Heart right ventricle (tissue), 16 donors: ENCODE data around the gene GPR15LG. TPM values are rescaled to one million over a fixed set of nuclear protein-coding genes. Genes with fewer than 3 reads are reported as not detected.
"Not testable (repeated sequence)": the region's sequence is repeated elsewhere in the genome, so short reads cannot be mapped to it uniquely, and the experiment has no call there.

Source experiments
- ATAC-seq, 8 donors: fragments of 200-7000 bp; cut with Tn5 transposase; one replicate each; pipeline ENCODE4 v1.9.1; 2020; ENCODE audit warnings: mild to moderate bottlenecking in 8 of 8, moderate library complexity in 8 of 8, moderate number of reproducible peaks in 1 of 8
- DNase-seq, 2 donors: peaks; one replicate each; pipeline ENCODE4 v3.0.0-alpha.2; 2020
- H3K27ac ChIP-seq, 10 donors: fragments of 200-600 bp; sonication (generic) in 2 of 10; one replicate each; pipeline versions ENCODE4 v1.5.0 to v1.8.0; 2020 to 2022; ENCODE audit warnings: mild to moderate bottlenecking in 3 of 10
- H3K27me3 ChIP-seq, 7 donors: fragments of 200-600 bp; one replicate each; pipeline ENCODE4 v1.8.0; 2021 to 2022; ENCODE audit warnings: mild to moderate bottlenecking in 2 of 7
- H3K36me3 ChIP-seq, 9 donors: fragments of 200-600 bp; sonication (generic) in 1 of 9; one replicate each; pipeline versions ENCODE4 v1.5.0 to v1.8.0; 2020 to 2022; ENCODE audit warnings: mild to moderate bottlenecking in 2 of 9
- H3K4me1 ChIP-seq, 9 donors: fragments of 200-600 bp; sonication (generic) in 1 of 9; one replicate each; pipeline versions ENCODE4 v1.5.0 to v1.8.0; 2020 to 2022; ENCODE audit warnings: mild to moderate bottlenecking in 4 of 9
- H3K4me3 ChIP-seq, 10 donors: fragments of 200-600 bp; sonication (generic) in 2 of 10; one replicate each; pipeline versions ENCODE4 v1.5.0 to v1.8.0; 2020 to 2022; ENCODE audit warnings: mild to moderate bottlenecking in 7 of 10, moderate library complexity in 2 of 10
- H3K9me3 ChIP-seq, 11 donors: fragments of 200-600 bp in 10 of 11; sonication (generic) in 2 of 11; one replicate each; pipeline versions ENCODE4 v1.5.0 to v1.8.0; 2013 to 2022; ENCODE audit warnings: mild to moderate bottlenecking in 2 of 11, control low read depth in 1 of 11, moderate library complexity in 1 of 11
- WGBS, 2 donors: extraction: QIAGEN DNeasy Blood & Tissue Kit; methylation state at CpG; one replicate each; pipeline ENCODE4 v1.1.7; 2013; ENCODE audit warnings: inconsistent platforms in 1 of 2; 5-methylcytosine and 5-hydroxymethylcytosine counted together
- intact Hi-C, 10 donors: fragments of 100-400 bp; cut with DNase I; formaldehyde crosslinking; loops; one replicate each; pipeline versions ENCODE4 v1.11.1 to v1.14.2; 2022
- polyA plus RNA-seq, 2 donors: library from polyadenylated mRNA; stranded (reverse); fragments of 200-250 nt; gene quantifications; one replicate each; pipeline ENCODE4 v1.2.3, GENCODE V29; 2013
- total RNA-seq, 10 donors: library from RNA; stranded (reverse); fragmentation: NEBNext Ultra II Directional in 3 of 10; extraction: Animal tissue kit (Norgen Biotek cat#: 25700) in 3 of 10; gene quantifications; one replicate each; pipeline versions ENCODE4 v1.2.1 to v1.2.4, GENCODE V29; 2021 to 2023
- TF ChIP-seq, protein P1 (sequence below), 9 donors: fragments of 200-600 bp; sonication (generic) in 2 of 9; IDR thresholded peaks; one replicate each; pipeline versions ENCODE4 v1.5.0 to v1.8.0; 2021 to 2022; ENCODE audit warnings: antibody characterized with exemption in 9 of 9, mild to moderate bottlenecking in 5 of 9, moderate library complexity in 1 of 9
- donor health status: Arrhythmogenic right ventricular cardiomyopathy.
- donor health status: ischemic (EF 13 %, LVEDD 7.1; RV severe dilation, severe dysfunction).
- donor health status: healthy with polysubstance abuse.
- donor health status: DM: no; HTN: yes; CAD: no.
- donor health status: DM: no; HTN: no; CAD: no.
- donor health status: ischemic (EF 25% LVEDD 6.9; RV normal size, moderate dysfunction).
- donor health status: ischemic (EF 25% LVEDD 5.7; RV mildly dilated, moderate dysfunction).
- donor health status: healthy.
- donor health status: DM: yes; HTN: yes; CAD: no.
- donor health status: Ischemic cardiomyopathy.
- donor health status: ischemic (EF 35%, LVEDD 5.7; RV mildly dilated, moderate dysfunction).
- donor health status: nonischemic (EF 11% LVEDD 7.7; RV severe dilation, severe dysfunction).
- donor health status: DM: yes; HTN: yes; CAD: no.
- donor health status: PGD.
- donor health status: ischemic (EF 29% LVEDD 5.4; RV normal size, mild dysfunction).
- donor health status: nonischemic (EF 23%, LVEDD 6.1; RV moderate dilation, normal function).

GPR15LG gene
- total and polyA plus RNA-seq, 12 donors: not detected

DNA sequence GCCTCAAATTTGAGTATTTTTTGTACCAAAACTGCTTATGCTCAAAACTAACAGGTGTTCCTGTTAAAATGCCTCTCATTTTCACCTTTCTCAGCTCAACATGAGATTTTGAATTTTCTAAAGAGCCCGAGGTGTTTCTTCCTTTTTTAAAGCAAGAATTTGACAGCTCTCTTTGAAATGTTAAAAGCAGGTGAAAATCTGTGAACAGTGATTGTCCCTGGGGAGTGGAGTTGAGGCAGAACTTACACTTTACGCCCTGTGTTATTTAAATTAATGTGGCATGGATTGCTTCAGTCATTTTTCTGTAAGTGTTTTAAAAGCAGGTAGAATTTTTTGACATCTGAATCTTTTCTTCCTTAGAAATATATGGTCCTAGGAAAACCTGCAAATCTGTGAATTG, 9.2 kb upstream of the GPR15LG start:
- TF ChIP-seq, protein P1, sequence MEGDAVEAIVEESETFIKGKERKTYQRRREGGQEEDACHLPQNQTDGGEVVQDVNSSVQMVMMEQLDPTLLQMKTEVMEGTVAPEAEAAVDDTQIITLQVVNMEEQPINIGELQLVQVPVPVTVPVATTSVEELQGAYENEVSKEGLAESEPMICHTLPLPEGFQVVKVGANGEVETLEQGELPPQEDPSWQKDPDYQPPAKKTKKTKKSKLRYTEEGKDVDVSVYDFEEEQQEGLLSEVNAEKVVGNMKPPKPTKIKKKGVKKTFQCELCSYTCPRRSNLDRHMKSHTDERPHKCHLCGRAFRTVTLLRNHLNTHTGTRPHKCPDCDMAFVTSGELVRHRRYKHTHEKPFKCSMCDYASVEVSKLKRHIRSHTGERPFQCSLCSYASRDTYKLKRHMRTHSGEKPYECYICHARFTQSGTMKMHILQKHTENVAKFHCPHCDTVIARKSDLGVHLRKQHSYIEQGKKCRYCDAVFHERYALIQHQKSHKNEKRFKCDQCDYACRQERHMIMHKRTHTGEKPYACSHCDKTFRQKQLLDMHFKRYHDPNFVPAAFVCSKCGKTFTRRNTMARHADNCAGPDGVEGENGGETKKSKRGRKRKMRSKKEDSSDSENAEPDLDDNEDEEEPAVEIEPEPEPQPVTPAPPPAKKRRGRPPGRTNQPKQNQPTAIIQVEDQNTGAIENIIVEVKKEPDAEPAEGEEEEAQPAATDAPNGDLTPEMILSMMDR (IDR thresholded peaks at IDR 0.05): no peak
- H3K4me1 ChIP-seq: no peaks in the 10 kb centered on the region
- intact Hi-C loops: no loop called here
- peaks cover 0 to 3% (median 0%) of the 10 kb centered on the region in 11 donors for H3K9me3 ChIP-seq
- no peaks in the 10 kb centered on the region for H3K36me3 ChIP-seq
- ATAC-seq (no peak), DNase-seq (no peak)
- no peak overlapping the region for H3K27ac ChIP-seq
- 40% methylated on average over 2 of the region's 2 CpGs for WGBS, 2 donors
- H3K27me3 ChIP-seq: peaks cover 0 to 38% (median 29%) of the 10 kb centered on the region in 7 donors
- H3K4me3 ChIP-seq: no peak overlapping the region

DNA sequence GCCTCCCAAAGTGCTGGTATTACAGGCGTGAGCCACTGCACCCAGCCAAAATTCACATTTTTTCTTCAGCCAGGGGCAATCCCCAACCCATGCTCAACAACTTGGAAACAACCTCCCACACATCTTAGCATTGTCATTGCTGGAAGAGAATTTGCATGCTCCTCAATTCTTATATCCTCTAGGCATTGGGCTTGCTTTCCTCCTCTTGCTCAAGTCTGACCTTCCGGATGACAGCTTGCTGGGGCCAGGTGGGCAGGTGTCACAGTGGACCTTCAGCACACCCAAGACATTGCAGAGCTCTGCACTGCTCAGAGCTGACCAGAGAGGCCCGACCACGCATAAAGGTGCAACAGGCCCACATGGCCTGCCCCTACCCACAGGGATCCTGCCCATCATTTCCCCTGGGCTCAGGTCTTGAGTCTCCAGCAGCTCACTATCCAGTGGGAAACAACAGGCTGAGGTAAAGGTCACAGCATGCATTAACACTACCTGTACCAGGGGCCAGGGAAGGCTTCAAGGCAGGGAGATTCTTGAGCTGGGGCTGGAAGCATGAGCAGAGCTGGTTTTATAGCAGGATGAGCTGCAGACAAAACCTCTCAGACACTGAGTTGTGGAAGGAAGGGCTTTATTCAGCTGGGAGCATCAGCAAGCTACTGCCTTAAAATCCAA, 6.8 kb upstream of the GPR15LG start:
- 92 to 94% methylated on average over 4 of the region's 4 CpGs for WGBS, 2 donors
- Histone ChIP-seq H3K27me3 (peaks cover 0 to 28% (median 20%) of the 10 kb centered on the region in 7 donors), H3K4me3 (no peak overlapping the region), H3K4me1 (no peaks in the 10 kb centered on the region), H3K9me3 (peaks cover 0 to 3% (median 0%) of the 10 kb centered on the region in 11 donors), H3K36me3 (no peaks in the 10 kb centered on the region), H3K27ac (no peak overlapping the region)
- TF ChIP-seq, protein P1 (IDR thresholded peaks at IDR 0.05): no peak
- no peak for DNase-seq
- intact Hi-C loops: no loop called here
- no peak for ATAC-seq

DNA sequence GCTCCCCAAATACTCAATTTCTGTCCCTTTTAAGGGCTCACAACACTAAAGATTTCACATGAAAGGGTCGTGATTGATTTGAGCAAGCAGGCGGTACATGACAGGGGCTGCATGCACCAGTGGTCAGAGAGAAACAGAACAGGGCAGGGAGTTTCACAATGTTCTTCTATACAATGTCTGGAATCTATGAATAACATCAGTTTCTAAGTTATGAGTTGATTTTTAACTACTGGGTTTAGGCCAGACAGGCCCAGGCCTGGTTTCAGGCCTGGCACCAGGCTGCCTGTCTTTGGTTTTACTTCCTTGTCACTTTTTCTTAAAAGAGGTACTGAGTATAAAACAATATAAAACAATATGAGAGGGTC, 6.3 kb upstream of the GPR15LG start:
- H3K9me3 ChIP-seq, ATAC-seq, H3K27ac ChIP-seq, H3K4me1 ChIP-seq, intact Hi-C loops, H3K4me3 ChIP-seq, H3K36me3 ChIP-seq, DNase-seq: not testable (repeated sequence)
- peaks cover 0 to 25% (median 16%) of the 10 kb centered on the region in 7 donors for H3K27me3 ChIP-seq
- WGBS, 2 donors: 78 to 86% methylated on average over 2 of the region's 2 CpGs

DNA sequence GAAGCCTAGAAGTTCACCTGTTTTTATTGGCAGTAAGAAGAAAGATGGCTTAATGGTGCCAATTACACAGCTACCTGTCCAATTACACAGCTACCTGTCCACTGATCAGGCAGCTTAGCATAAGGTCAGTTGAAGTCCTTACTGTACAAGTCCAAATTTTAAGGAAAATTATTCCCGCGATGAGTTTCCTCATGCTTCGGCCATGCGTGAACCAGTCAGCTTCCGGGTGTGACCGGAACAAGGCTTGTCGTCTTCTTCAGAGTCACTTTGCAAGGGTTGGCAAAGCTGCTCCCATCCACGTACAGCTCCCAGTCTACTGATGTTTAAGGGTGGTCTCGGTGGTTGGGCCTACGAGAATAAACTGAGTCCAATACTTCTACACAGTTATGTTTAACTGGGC, 5.2 kb upstream of the GPR15LG start:
- intact Hi-C loops: not testable (repeated sequence)

DNA sequence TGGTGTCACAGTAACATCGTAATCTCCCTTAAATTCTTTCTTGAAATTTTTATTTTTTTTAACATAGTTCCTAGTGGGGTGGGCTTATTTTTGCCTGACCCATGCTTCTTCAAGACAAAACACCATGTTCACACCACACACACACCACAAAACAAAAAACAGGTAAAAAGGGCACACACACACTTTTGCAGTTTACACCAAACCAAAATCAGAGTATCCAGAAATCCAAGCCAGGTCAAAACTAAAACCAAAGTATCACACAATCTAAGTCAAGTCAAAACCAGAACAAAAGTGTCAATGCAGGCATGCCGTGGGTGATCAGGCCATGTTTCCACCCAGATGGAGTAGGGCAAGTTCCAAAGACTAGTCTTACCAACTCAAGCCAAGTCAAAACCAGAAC, 2.4 kb upstream of the GPR15LG start:
- H3K27me3 ChIP-seq, H3K36me3 ChIP-seq, H3K4me3 ChIP-seq, H3K27ac ChIP-seq, intact Hi-C loops, DNase-seq, H3K4me1 ChIP-seq, ATAC-seq, H3K9me3 ChIP-seq: not testable (repeated sequence)
- 85 to 88% methylated on average over 2 of the region's 2 CpGs for WGBS, 2 donors

More for the DNA sequence above, 5.2 kb upstream of the GPR15LG start:
- not testable (repeated sequence) for H3K36me3 ChIP-seq, DNase-seq, H3K9me3 ChIP-seq, H3K4me3 ChIP-seq, H3K27ac ChIP-seq, ATAC-seq, H3K4me1 ChIP-seq
- H3K27me3 ChIP-seq: peaks cover 0 to 17% (median 9%) of the 10 kb centered on the region in 7 donors
- 94 to 97% methylated on average over 10 of the region's 10 CpGs for WGBS, 2 donors

DNA sequence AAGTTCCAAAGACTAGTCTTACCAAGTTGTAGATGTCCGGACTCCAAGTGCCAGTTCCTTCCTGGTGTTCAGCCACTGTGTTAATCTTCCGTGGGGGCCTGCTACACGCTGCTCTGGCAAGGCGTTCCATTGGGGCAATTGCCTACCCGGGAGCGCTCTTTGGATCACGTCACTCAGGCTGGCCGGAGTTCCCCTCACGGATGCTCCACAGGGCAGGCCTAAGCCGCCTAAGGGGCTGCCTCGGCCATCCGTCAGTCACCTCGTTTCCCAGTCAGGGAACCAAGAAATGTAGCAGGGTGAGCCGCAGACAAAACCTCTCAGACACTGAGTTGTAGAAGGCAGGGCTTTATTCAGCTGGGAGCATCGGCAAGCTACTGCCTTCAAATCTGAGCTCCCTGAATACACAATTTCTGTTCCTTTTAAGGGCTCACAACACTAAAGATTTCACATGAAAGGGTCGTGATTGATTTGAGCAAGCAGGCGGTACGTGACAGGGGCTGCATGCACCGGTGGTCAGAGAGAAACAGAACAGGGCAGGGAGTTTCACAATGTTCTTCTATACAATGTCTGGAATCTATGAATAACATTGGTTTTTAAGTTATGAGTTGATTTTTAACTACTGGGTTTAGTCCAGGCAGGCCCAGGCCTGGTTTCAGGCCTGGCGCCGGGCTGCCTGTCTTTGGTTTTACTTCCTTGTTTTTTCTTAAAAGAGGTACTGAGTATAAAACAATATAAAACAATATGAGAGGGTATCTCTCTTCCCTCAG, 1.7 kb upstream of the GPR15LG start:
- H3K36me3 ChIP-seq, H3K27ac ChIP-seq, H3K9me3 ChIP-seq, DNase-seq, H3K4me3 ChIP-seq, intact Hi-C loops, H3K27me3 ChIP-seq, ATAC-seq, H3K4me1 ChIP-seq: not testable (repeated sequence)
- 89% methylated on average over 19 to 20 of the region's 21 CpGs for WGBS, 2 donors
